HG03280 (cell line): ENCODE measurements around the gene ELMOD3.

Source experiments
- ATAC-seq: cut with Tn5 transposase; IDR thresholded peaks from one replicate; pipeline ENCODE4 v1.9.1; 2021; ENCODE audit warnings: mild to moderate bottlenecking, moderate library complexity; ENCODE audit not compliant: unreplicated experiment

The ELMOD3 gene

GRCh38 chr2:85422072-85422457 lies 67.5 kb downstream of the ELMOD3 start:
- no peak for ATAC-seq

GRCh38 chr2:85423525-85423924 lies 69.0 kb downstream of the ELMOD3 start:
- ATAC-seq, result no peak

GRCh38 chr2:85425588-85425987 lies 71.0 kb downstream of the ELMOD3 start:
- ATAC-seq, result no peak

GRCh38 chr2:85427300-85427835 lies 72.8 kb downstream of the ELMOD3 start:
- ATAC-seq, result no peak

DNA sequence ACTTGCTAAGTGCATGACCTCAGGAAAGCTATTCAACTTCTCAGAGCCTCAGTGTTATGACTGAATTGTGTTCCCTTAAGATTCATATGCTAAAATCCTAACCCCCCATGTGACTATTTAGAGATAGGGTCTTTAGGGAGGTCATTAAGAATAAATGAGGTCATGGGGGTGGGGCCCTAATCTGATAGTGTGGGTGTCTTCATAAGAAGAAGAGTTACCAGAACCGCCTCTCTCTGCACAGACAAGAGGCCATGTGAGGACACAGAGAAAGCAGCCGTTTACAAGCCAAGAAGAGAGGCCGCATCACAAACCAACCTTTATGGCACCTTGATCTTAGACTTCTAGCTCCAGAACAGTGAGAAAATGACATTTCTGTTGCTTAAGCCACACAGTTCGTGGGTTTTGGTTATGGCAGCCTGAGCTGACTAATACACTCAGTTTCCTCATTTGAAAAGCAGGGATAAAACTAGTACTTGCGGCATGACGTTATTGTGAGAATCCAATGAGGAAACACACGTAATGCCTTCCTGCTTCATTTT lies 73.8 kb downstream of the ELMOD3 start:
- ATAC-seq, result no peak

GRCh38 chr2:85429213-85429923 lies 74.8 kb downstream of the ELMOD3 start:
- ATAC-seq, result no peak

DNA sequence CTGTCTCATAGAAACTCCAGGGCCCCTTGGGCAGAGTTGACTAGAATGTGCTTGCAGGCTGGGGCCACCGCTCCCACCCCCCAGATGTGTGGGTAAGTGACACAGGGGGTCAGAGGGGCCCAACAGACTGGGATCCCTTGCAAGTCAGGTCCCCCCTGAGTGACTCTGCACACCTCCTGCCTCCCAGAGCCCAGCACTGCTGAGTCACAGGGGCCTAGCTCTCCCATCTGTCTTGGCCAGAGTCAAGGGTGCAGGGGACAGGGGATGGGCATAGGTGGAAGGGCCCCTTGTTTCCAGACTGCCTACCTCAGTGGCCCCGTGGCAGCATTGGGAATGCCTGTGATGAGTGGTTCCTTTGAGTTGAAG lies 75.3 kb downstream of the ELMOD3 start:
- no peak for ATAC-seq

DNA sequence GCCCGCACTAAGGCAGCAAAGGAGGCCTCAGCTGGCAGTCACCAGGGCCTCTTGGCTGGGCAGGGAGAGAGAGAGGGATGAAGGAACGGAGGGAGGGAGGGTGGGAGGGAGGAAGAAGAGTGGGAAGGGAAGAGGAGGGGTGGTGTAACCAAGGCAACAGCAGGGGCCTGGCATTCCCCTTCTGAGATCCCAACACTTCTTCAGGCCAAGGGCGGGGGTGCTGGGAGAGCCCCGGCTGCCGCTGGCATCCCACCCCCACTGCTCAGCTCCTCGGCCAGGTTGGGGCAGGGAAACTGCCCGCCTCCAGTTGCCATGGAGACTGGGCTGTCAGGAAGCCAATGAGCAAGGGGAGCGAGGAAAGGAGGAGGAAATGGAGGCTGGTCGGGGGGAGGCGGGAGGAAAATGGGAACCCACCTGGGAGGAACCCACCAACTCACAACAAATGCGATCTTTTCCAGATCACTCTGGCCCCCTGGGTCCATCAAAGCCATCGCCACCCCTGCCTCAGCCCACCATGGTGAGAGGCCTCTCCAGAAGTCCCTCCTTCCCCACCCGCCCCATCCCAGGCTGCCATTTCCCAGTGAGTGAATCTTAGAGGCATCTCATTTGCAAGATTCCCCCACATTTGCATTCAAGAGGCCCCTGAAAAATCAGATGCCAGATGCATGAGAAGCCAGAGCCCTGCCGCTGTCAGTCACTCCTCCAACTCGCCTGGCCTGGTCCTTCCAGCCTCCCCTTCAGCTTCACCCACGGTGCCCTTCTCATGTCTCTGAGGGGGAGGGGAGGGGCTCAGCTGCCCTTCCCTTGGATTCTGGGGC lies 76.4 kb downstream of the ELMOD3 start:
- ATAC-seq, result no peak

GRCh38 chr2:85431570-85432205 lies 77.1 kb downstream of the ELMOD3 start:
- no peak for ATAC-seq

DNA sequence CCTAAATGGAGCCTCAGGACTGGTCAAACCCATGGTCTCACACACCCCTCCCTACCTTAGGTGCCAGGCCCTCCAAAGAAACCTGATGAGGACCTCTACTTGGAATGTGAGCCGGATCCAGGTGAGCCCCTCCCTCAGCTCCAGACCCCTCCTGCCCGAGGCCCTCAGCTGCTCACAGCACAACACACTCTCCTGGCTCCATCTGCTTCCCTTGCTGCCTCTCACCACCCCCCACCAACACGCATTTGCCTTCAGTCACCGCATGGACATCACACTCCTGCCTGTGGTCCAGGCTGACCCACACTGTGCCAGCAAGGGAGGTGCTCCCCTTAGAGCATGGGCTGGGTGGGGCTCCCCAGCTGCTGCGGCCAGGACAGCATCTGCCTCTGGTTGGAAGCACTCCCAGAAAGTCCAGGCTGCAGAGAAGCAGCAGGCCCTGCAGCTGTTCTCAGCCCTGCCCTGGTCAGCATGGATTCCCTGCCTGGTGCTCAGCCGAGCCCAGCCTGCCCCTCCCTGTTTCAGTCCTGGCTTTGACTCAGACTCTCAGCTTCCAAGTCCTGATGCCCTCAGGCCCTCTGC lies 79.0 kb downstream of the ELMOD3 start:
- ATAC-seq, result no peak

DNA sequence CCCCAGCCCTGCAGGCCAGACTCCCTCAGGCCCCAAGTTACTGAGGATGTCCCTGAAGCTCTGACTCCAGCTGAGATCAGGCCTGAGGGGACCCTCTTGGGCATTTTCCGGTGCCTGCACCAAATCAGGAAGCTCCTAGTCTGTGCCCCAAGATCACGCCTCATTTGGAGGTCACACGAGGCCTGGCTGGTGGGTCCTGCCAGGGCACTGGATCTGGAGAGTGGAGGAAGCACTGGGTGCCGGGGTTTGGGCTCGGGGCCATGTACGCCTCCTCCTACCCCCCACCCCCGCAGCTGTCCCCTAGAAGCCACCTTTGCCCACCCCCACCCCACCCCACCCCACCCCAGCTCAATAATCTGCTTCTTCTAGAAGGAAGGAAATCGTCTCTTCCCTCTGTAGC lies 80.1 kb downstream of the ELMOD3 start:
- ATAC-seq, result no peak

GRCh38 chr2:85435220-85435958 lies 80.8 kb downstream of the ELMOD3 start:
- no peak for ATAC-seq

- ATAC-seq, result no peak
Observed at GRCh38 chr2:85435981-85436835, 81.6 kb downstream of the ELMOD3 start.

DNA sequence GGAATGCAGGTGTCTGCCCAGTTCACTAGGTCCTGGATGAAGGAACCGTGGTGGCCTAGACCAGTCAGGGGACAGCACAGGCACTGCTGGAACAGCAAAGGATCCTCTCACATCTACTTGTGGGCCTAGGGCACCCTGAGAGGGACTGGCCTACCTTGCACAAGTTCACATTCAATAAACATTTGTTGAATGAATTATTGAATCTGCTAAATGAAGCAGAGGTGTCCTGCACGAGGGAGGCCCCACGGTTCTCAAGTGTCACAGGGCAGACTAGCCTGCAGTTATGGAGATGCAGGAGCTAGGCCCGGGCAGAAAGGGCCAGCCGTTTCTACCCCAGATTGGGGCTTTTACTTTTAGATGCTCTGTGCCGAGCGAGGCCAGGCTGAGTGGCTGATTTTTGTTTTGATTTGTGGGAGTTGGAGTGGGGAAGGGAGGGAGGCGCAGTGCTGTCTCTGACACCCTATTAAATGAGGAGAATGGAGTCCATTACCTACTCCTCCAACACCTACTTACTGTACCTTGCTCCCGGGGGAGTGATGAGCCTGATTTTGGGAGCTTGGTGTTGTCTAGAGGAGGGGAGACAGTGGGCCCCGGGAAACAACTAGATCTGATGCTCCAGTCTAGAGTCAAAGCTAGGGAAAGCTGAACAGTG lies 82.4 kb downstream of the ELMOD3 start:
- ATAC-seq, result no peak

DNA sequence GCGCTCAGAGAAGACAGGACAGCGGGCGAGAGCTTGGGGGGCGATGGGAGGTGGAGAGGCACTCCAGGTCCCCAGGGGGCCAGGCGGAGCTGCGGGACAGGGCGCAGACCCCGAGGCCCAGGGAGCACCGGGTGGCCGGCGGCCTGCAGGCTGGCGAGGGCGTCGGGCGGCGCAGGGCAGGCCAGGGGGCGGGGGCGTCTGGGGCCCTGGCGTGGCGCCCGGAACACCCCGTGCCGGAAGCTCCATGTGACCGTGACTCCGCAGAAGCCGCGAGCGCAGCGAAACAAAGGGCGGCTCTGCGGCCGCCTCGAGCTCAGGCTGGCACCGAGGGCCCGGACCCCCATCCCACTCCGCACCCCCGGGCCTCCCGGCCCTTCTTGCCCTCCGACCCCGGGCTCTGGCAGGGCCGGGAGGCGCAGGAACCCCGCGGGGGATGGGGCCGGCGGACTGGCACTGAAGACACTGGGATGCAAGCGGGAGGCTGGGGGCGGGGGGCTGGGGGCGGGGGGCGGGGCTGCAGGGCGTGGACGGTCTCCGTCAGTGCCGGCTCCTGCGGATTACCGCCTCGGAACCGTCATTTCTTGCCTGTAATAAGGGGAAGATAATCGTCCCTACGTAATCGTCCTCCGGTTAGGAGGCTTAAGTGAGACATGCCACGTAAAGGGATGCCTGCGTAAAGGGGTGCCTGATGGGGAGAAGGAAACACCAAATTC lies 83.1 kb downstream of the ELMOD3 start:
- ATAC-seq, result peak; percentile 88

DNA sequence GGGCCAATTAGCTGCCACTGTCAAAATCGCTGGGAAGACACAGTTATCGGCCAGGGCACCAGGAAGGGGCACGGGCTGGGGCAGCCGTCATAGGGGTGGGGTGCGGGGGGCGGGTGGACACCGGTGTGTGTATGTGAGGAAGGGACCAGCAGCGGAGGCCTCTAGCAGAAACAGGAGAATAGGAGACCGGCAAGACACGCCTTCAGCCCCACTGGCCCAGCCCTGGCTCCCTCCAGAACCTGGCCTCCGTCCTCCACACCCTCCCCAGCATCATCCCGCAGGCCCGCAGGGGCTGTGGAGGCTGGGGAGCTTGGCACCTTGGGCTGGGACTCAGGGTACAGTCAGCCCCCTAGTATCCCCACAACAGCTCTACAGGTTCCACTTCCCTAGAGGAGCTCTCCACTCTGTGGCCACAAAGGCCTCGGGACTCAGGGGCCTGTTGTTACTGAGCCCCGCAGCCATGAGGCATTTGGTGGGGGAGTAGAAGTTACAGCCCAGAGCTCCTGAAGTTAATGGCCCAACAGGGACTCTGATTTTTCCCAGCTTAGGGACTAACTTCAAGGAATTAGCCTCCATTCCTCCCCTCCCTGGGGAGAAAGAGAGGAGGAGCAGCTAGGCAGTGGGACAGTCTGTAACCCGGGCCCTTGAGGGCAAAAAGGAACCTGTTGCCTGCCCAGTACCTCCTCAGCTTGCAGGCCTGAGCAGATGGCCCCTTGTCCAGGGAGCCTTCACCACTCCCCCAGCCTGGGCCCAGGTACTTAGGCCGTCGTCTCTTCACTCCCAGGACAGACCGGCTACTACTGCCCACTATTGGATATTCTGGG lies 83.8 kb downstream of the ELMOD3 start:
- no peak for ATAC-seq

- no peak for ATAC-seq
Observed at GRCh38 chr2:85439025-85439472, 84.5 kb downstream of the ELMOD3 start.
